Measurements from ENCODE around the gene TMTC1.
"Not testable (repeated sequence)": the region's sequence is repeated elsewhere in the genome, so short reads cannot be mapped to it uniquely, and the experiment has no call there.

TMTC1 gene

DNA sequence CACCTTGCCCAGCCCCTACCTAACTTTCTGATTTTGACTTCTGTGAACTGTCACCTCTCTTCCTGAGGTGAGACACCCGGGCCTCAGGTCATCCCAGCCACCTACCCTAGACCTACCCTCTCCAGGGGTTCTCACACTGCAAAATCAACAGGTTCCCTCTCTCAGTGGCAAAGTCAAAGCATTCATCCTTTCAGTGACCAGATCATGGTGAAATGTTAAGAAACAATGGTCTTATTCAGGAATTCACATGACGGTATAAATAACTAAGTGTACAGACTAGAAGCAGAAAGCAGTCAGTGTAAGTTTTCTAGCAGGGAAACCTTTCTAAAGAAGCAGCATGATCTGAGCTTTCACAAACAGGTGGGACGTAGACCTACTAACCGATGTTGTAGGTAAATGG, 133.4 kb downstream of the TMTC1 start:
- Histone ChIP-seq H3K4me3 (ENCODE audit: low read length in 2 of 2) (no peak overlapping the region), H3K27ac (ENCODE audit: low read length) (no peak overlapping the region), H3K9ac (ENCODE audit: low read length in 2 of 2) (no peak overlapping the region), H3K4me1 (ENCODE audit: control insufficient read depth, insufficient read depth, low read length) (no peaks in the 10 kb centered on the region), H3K27me3 (ENCODE audit: control insufficient read depth in 1 of 2, insufficient read depth in 2 of 2, low read length in 2 of 2) (no peaks in the 10 kb centered on the region), H3K36me3 (ENCODE audit: control insufficient read depth in 2 of 2, insufficient read depth in 2 of 2, low read length in 2 of 2) (peaks cover 8 to 9% of the 10 kb centered on the region in 2 donors), H3K9me3 (ENCODE audit: control insufficient read depth in 2 of 2, low read length in 2 of 2) (no peaks in the 10 kb centered on the region)

DNA sequence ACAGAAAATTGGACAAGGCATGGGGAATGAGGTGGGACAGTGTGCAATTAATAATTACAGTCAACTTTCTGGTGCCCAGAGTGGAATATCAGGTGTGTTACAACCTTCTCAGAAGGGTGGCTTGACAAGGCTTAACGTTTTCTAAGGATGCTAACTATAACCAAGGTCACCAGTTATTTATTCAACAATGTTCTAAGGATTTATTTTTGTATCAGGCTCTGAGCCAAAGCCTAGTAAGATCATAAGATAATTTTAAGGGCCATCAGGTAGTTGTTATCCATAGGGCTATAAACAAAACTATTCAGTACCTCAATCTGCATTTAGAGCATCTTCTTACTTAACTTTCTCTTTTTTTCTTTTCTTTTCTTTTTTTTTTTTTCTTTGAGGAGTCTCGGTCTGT, 134.0 kb downstream of the TMTC1 start:
- Histone ChIP-seq H3K9me3 (ENCODE audit: control insufficient read depth in 2 of 2, low read length in 2 of 2) (no peaks in the 10 kb centered on the region), H3K27me3 (ENCODE audit: control insufficient read depth in 1 of 2, insufficient read depth in 2 of 2, low read length in 2 of 2) (no peaks in the 10 kb centered on the region), H3K36me3 (ENCODE audit: control insufficient read depth in 2 of 2, insufficient read depth in 2 of 2, low read length in 2 of 2) (peaks cover 8 to 9% of the 10 kb centered on the region in 2 donors), H3K27ac (ENCODE audit: low read length) (no peak overlapping the region), H3K4me3 (ENCODE audit: low read length in 2 of 2) (no peak overlapping the region), H3K9ac (ENCODE audit: low read length in 2 of 2) (no peak overlapping the region), H3K4me1 (ENCODE audit: control insufficient read depth, insufficient read depth, low read length) (no peaks in the 10 kb centered on the region)

DNA sequence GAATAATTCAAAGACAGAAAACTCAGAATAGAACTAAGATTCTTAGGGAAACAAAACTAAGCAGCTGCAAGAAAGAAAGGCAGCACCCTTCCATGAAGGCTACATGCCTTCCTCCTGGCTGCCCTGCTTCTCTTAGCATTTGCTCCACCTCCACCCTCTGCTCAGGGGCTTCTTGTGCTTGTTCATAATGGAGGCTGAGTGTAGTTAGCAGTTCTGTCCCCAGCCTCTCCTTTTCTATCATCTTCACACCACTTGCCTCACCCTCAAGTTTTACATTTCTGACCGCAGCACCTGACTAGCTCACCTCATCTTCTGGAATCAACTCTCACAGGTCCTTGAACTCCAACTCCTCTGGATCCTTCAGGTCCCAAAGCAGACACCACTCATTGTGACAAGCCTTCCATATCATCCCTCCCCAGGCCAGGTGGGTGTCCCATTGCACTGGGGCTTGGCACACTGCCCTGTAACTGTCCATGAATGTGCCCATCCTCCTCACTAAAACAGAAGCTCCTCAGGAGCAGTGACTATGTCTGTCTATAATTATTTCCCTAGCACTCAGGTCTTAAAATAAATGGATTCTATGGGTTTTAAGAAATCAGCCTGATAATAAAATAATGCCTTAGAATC, 139.1 kb downstream of the TMTC1 start:
- H3K36me3 ChIP-seq (ENCODE audit: control insufficient read depth in 2 of 2, insufficient read depth in 2 of 2, low read length in 2 of 2) = peaks cover 0 to 2% of the 10 kb centered on the region in 2 donors
- H3K9me3 ChIP-seq (ENCODE audit: control insufficient read depth in 2 of 2, low read length in 2 of 2) = no peaks in the 10 kb centered on the region
- no peak overlapping the region for H3K4me3 ChIP-seq (ENCODE audit: low read length in 2 of 2)
- H3K27ac ChIP-seq (ENCODE audit: low read length) = no peak overlapping the region
- H3K27me3 ChIP-seq (ENCODE audit: control insufficient read depth in 1 of 2, insufficient read depth in 2 of 2, low read length in 2 of 2) = no peaks in the 10 kb centered on the region
- H3K9ac ChIP-seq (ENCODE audit: low read length in 2 of 2) = no peak overlapping the region
- peaks cover 10% of the 10 kb centered on the region for H3K4me1 ChIP-seq (ENCODE audit: control insufficient read depth, insufficient read depth, low read length)

DNA sequence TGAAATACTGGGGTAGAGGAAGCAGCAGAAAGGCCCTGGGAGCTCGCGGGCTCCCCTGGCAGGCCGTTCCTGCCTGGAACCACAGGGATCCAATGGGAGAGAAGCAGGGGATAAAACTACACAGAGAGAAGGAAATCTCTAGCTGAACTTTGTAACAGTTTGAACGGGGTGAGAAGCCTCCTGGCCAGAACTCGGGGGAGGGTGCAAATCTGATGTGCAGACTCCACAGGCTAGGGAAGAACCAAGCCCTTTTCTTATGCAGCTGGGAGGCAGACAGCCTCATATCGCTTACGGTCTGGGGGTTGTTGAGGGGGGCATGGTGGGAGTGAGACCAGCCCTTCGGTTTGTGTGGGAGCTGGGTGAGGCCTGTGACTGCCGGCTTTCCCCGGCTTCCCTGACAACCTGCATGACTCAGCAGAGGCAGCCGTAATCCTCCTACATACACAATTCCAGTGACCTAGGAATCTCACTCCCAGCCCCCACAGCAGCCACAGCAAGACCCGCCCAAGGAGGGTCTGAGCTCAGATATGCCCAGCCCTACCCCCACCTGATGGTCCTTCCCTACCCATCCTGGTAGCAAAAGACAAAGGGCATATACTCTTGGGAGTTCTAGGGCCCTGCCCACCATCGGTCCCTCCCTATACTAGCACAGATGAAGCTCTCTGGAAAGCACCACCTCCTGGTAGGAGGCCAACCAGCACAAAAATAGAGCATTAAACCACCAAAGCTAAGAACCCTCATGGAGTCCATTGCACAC, 143.0 kb downstream of the TMTC1 start:
- Histone ChIP-seq H3K27me3 (ENCODE audit: control insufficient read depth in 1 of 2, insufficient read depth in 2 of 2, low read length in 2 of 2) (no peaks in the 10 kb centered on the region), H3K36me3 (ENCODE audit: control insufficient read depth in 2 of 2, insufficient read depth in 2 of 2, low read length in 2 of 2) (no peaks in the 10 kb centered on the region), H3K27ac (ENCODE audit: low read length) (peak overlapping the region; percentile 53), H3K9me3 (ENCODE audit: control insufficient read depth in 2 of 2, low read length in 2 of 2) (no peaks in the 10 kb centered on the region), H3K9ac (ENCODE audit: low read length in 2 of 2) (peak overlapping the region in 1 of 2 donors; percentile 21), H3K4me1 (ENCODE audit: control insufficient read depth, insufficient read depth, low read length) (peaks cover 16% of the 10 kb centered on the region), H3K4me3 (ENCODE audit: low read length in 2 of 2) (peak overlapping the region; percentile 29 to 35)

DNA sequence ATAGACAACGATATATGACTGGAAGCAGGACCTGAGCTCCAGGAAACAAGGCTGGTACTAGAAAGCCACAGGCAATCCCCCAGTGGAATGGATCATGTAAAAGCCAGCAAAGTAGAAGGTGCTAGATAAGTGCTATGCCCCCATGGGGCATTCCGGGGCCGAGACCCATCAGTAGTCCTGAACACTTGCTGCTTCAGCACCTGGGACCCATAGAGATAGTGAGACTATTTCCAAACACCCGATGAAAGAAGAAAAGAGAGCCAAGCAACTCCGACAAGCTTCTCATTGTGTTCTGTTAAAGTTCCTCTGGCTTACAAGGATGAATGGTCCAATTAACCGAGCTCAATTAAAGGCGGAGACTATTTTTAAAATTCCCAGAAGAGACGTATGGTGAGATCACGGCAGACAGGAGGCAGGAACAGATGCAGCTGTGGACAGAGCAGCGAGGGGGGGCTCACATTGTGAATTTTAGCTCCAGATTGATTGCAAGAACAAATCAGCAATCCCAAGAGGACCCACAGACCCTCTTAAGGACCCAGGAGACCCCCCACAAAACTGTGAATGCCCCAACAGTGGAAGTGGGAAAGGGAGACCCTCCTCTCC, 143.7 kb downstream of the TMTC1 start:
- Histone ChIP-seq H3K36me3 (ENCODE audit: control insufficient read depth in 2 of 2, insufficient read depth in 2 of 2, low read length in 2 of 2) (no peaks in the 10 kb centered on the region), H3K27ac (ENCODE audit: low read length) (peak overlapping the region; percentile 53), H3K9ac (ENCODE audit: low read length in 2 of 2) (no peak overlapping the region), H3K9me3 (ENCODE audit: control insufficient read depth in 2 of 2, low read length in 2 of 2) (no peaks in the 10 kb centered on the region), H3K4me1 (ENCODE audit: control insufficient read depth, insufficient read depth, low read length) (peaks cover 16% of the 10 kb centered on the region), H3K27me3 (ENCODE audit: control insufficient read depth in 1 of 2, insufficient read depth in 2 of 2, low read length in 2 of 2) (no peaks in the 10 kb centered on the region), H3K4me3 (ENCODE audit: low read length in 2 of 2) (peak overlapping the region in 1 of 2 donors; percentile 16)

DNA sequence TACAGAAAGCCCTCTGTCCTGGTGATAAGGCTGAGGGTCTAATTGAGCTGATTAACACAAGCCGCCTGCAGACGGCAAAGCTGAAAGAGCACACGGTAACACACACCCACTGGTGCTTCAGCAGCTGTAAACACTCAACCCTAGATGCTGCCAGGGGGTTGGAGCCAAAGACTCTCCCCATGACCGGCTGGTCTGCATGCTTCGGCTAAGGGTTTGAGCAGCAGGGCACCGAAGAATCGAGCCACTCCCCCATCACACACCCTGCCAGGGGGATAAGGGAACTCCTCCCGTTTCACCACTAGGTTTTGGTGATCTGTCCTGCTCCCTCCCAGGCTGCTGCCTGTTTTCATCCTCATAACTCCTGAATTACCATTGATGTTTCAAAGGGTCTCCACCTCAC, 145.2 kb downstream of the TMTC1 start:
- no peaks in the 10 kb centered on the region for H3K27me3 ChIP-seq (ENCODE audit: control insufficient read depth in 1 of 2, insufficient read depth in 2 of 2, low read length in 2 of 2)
- no peak overlapping the region for H3K9ac ChIP-seq (ENCODE audit: low read length in 2 of 2)
- H3K4me1 ChIP-seq (ENCODE audit: control insufficient read depth, insufficient read depth, low read length) = peaks cover 22% of the 10 kb centered on the region
- no peaks in the 10 kb centered on the region for H3K9me3 ChIP-seq (ENCODE audit: control insufficient read depth in 2 of 2, low read length in 2 of 2)
- no peak overlapping the region for H3K4me3 ChIP-seq (ENCODE audit: low read length in 2 of 2)
- H3K27ac ChIP-seq (ENCODE audit: low read length) = no peak overlapping the region
- peaks cover 0 to 3% of the 10 kb centered on the region in 2 donors for H3K36me3 ChIP-seq (ENCODE audit: control insufficient read depth in 2 of 2, insufficient read depth in 2 of 2, low read length in 2 of 2)

DNA sequence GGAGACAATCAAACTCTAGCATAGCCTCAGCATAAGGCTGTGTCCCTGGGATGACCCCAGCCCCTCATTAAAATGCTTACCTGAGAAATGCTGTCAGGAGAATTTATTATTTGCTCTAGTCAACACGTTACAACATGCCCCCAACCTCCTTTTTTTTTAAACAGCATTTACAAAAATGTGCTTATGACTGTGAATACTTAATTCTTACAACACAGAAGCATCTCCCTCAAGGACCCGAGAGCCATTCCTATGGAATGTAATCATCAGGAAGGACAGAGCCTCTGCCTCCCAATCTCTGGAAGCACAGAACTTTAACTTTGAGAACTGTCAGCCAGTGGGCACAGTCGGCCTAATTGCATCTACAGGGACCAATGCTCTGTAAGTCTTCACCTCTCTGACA, 149.7 kb downstream of the TMTC1 start:
- H3K4me1 ChIP-seq (ENCODE audit: control insufficient read depth, insufficient read depth, low read length) = peaks cover 12% of the 10 kb centered on the region
- no peaks in the 10 kb centered on the region for H3K9me3 ChIP-seq (ENCODE audit: control insufficient read depth in 2 of 2, low read length in 2 of 2)
- no peaks in the 10 kb centered on the region for H3K27me3 ChIP-seq (ENCODE audit: control insufficient read depth in 1 of 2, insufficient read depth in 2 of 2, low read length in 2 of 2)
- H3K36me3 ChIP-seq (ENCODE audit: control insufficient read depth in 2 of 2, insufficient read depth in 2 of 2, low read length in 2 of 2) = peaks cover 8 to 11% of the 10 kb centered on the region in 2 donors
- no peak overlapping the region for H3K27ac ChIP-seq (ENCODE audit: low read length)
- H3K4me3 ChIP-seq (ENCODE audit: low read length in 2 of 2) = no peak overlapping the region
- no peak overlapping the region for H3K9ac ChIP-seq (ENCODE audit: low read length in 2 of 2)

DNA sequence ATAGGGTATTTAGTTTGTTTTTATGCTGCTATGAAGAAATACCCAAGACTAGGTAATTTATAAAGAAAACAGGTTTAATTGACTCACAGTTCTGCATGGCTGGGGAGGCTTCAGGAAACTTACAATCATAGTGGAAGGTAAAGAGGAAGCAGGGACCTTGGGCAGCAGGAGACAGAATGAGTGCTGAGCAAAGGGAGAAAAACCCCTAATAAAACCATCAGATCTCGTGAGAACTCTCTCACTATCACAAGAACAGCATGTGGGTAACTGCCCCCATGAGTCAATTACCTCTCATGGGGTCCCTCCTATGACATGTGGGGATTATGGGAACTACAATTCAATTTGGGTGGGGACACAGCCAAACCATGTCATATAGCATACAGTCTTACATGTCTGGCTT, 153.6 kb downstream of the TMTC1 start:
- H3K9ac ChIP-seq (ENCODE audit: low read length in 2 of 2); H3K4me3 ChIP-seq (ENCODE audit: low read length in 2 of 2); H3K27me3 ChIP-seq (ENCODE audit: control insufficient read depth in 1 of 2, insufficient read depth in 2 of 2, low read length in 2 of 2); H3K27ac ChIP-seq (ENCODE audit: low read length); H3K9me3 ChIP-seq (ENCODE audit: control insufficient read depth in 2 of 2, low read length in 2 of 2): not testable (repeated sequence)
- H3K4me1 ChIP-seq (ENCODE audit: control insufficient read depth, insufficient read depth, low read length) = peaks cover 12% of the 10 kb centered on the region
- peaks cover 10 to 11% of the 10 kb centered on the region in 2 donors for H3K36me3 ChIP-seq (ENCODE audit: control insufficient read depth in 2 of 2, insufficient read depth in 2 of 2, low read length in 2 of 2)

DNA sequence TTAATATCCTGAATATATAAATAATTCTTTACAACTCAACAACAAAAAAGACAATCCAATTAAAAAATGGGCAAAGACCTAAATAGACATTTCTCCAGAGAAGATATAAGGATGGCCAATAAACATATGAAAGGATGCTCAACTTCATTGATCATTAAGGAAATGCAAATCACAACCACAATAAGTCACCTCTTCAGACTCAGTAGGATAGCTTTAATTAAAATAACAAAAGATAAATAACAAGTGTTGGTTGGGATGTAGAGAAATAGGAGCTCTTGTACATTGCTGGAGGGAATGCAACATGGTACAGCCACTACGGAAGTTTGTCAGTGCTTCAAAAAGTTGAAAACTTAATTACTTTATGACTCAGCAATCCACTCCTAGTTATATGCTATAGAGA, 156.5 kb downstream of the TMTC1 start:
- H3K9ac ChIP-seq (ENCODE audit: low read length in 2 of 2) = no peak overlapping the region
- peaks cover 14% of the 10 kb centered on the region for H3K4me1 ChIP-seq (ENCODE audit: control insufficient read depth, insufficient read depth, low read length)
- H3K27ac ChIP-seq (ENCODE audit: low read length) = no peak overlapping the region
- H3K36me3 ChIP-seq (ENCODE audit: control insufficient read depth in 2 of 2, insufficient read depth in 2 of 2, low read length in 2 of 2) = peaks cover 3 to 5% of the 10 kb centered on the region in 2 donors
- no peak overlapping the region for H3K4me3 ChIP-seq (ENCODE audit: low read length in 2 of 2)
- no peaks in the 10 kb centered on the region for H3K9me3 ChIP-seq (ENCODE audit: control insufficient read depth in 2 of 2, low read length in 2 of 2)
- H3K27me3 ChIP-seq (ENCODE audit: control insufficient read depth in 1 of 2, insufficient read depth in 2 of 2, low read length in 2 of 2) = no peaks in the 10 kb centered on the region

DNA sequence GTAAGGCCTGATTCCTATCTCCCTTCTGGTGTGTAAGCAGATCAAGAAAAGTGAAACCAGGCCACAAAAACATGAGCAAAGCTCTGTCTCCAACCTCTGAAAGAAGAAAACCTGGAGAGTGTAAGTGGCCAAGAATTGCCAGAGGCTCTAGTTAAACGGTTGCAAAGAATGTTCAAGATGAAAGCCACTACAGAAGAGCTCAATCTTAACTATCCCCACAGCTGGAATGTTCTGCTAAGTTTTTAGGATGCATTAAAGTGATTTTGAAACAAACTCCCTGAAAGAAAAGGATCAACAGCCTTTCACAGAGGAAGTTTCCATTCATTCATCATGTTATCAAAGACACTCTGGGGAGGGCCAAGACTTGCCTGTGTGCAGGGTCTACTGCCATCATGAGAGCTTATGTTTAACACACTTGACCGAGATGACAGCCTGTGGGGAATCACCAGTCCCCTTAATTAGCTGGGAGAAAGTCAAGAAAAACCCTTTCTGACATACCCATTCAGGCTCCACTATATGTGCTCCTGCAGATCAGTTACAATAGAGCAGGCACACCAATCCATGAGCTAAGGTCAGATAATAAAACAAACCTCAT, 158.3 kb downstream of the TMTC1 start:
- peaks cover 14% of the 10 kb centered on the region for H3K4me1 ChIP-seq (ENCODE audit: control insufficient read depth, insufficient read depth, low read length)
- H3K9ac ChIP-seq (ENCODE audit: low read length in 2 of 2) = no peak overlapping the region
- H3K9me3 ChIP-seq (ENCODE audit: control insufficient read depth in 2 of 2, low read length in 2 of 2) = no peaks in the 10 kb centered on the region
- peaks cover 0 to 2% of the 10 kb centered on the region in 2 donors for H3K36me3 ChIP-seq (ENCODE audit: control insufficient read depth in 2 of 2, insufficient read depth in 2 of 2, low read length in 2 of 2)
- peak overlapping the region; percentile 47 for H3K4me3 ChIP-seq (ENCODE audit: low read length in 2 of 2)
- no peaks in the 10 kb centered on the region for H3K27me3 ChIP-seq (ENCODE audit: control insufficient read depth in 1 of 2, insufficient read depth in 2 of 2, low read length in 2 of 2)
- peak overlapping the region; percentile 42 for H3K27ac ChIP-seq (ENCODE audit: low read length)
